Astrocyte (in vitro differentiated cells and primary cell): ENCODE results near the gene NRP1. TPM values are rescaled to one million over a fixed set of nuclear protein-coding genes. Genes with fewer than 3 reads are reported as not detected.

ENCODE experiments used
- DNase-seq: peaks from one replicate; pipeline ENCODE4 v3.0.0-alpha.2; 2010; ENCODE audit warnings: low read depth
- FAIRE-seq: peaks from 2 replicates; lab custom pipeline; 2011; peaks lifted over from hg19 to GRCh38; lab: Jason Lieb, UNC
- H2AFZ ChIP-seq: 2 replicates; pipeline ENCODE4 v1.6.0; 2012; ENCODE audit warnings: low read depth, low read length, inconsistent platforms
- H3K27ac ChIP-seq: 2 replicates; pipeline ENCODE4 v1.5.1; 2011; ENCODE audit warnings: low read depth, low read length, inconsistent platforms
- H3K27me3 ChIP-seq: 2 replicates; pipeline ENCODE4 v1.6.0; 2011; ENCODE audit warnings: low read length, inconsistent platforms; ENCODE audit not compliant: insufficient read depth
- H3K36me3 ChIP-seq: 2 replicates; pipeline ENCODE4 v1.5.1; 2011; ENCODE audit warnings: low read length, inconsistent platforms; ENCODE audit not compliant: insufficient read depth
- H3K4me1 ChIP-seq: 2 replicates; pipeline ENCODE4 v1.5.1; 2011; ENCODE audit warnings: low read length, inconsistent platforms; ENCODE audit not compliant: insufficient read depth
- H3K4me2 ChIP-seq: 2 replicates; pipeline ENCODE4 v1.6.0; 2012; ENCODE audit warnings: low read length, inconsistent platforms
- H3K4me3 ChIP-seq: 2 replicates; pipeline ENCODE4 v1.5.1; 2011; ENCODE audit warnings: low read depth, mild to moderate bottlenecking, low read length, inconsistent platforms; ENCODE audit not compliant: insufficient read depth
- H3K79me2 ChIP-seq: 2 replicates; pipeline ENCODE4 v1.6.0; 2012; ENCODE audit warnings: mild to moderate bottlenecking, low read length, inconsistent platforms; ENCODE audit not compliant: insufficient read depth
- H3K9ac ChIP-seq: 2 replicates; pipeline ENCODE4 v1.6.0; 2012; ENCODE audit warnings: mild to moderate bottlenecking, low read length, inconsistent platforms
- H3K9me3 ChIP-seq: 2 replicates; pipeline ENCODE4 v1.5.1; 2012; ENCODE audit warnings: low read depth, mild to moderate bottlenecking, low read length, inconsistent platforms; ENCODE audit not compliant: insufficient read depth
- H4K20me1 ChIP-seq: 2 replicates; pipeline ENCODE4 v1.6.0; 2012; ENCODE audit warnings: low read length, inconsistent platforms; ENCODE audit not compliant: insufficient read depth
- H3K27ac Mint-ChIP-seq: one replicate; pipeline ENCODE4 v1.8.0; 2021; ENCODE audit warnings: mild to moderate bottlenecking, mixed read lengths; ENCODE audit not compliant: unreplicated experiment
- H3K27me3 Mint-ChIP-seq: one replicate; pipeline ENCODE4 v1.8.0; 2021; ENCODE audit warnings: low read depth, mixed read lengths; ENCODE audit not compliant: unreplicated experiment
- H3K36me3 Mint-ChIP-seq: one replicate; pipeline ENCODE4 v1.8.0; 2021; ENCODE audit warnings: low read depth, mixed read lengths; ENCODE audit not compliant: unreplicated experiment
- H3K4me1 Mint-ChIP-seq: one replicate; pipeline ENCODE4 v1.8.0; 2021; ENCODE audit warnings: low read depth, mixed read lengths; ENCODE audit not compliant: unreplicated experiment
- H3K4me3 Mint-ChIP-seq: one replicate; pipeline ENCODE4 v1.8.0; 2021; ENCODE audit warnings: mild to moderate bottlenecking, moderate library complexity, mixed read lengths; ENCODE audit not compliant: unreplicated experiment
- H3K9me3 Mint-ChIP-seq: one replicate; pipeline ENCODE4 v1.8.0; 2021; ENCODE audit warnings: mild to moderate bottlenecking, mixed read lengths; ENCODE audit not compliant: unreplicated experiment
- EZH2 ChIP-seq: IDR thresholded peaks from 2 replicates; pipeline ENCODE4 v1.6.1; 2012; ENCODE audit warnings: mild to moderate bottlenecking, low read length, inconsistent platforms; ENCODE audit not compliant: insufficient read depth
- total RNA-seq: library from RNA; stranded (reverse); gene quantifications from 2 replicates; pipeline ENCODE4 v1.2.1, GENCODE V29; 2021
- TF ChIP-seq, protein P1 (sequence below): IDR thresholded peaks from 2 replicates; pipeline ENCODE4 v1.5.1; 2011; ENCODE audit warnings: low read depth, mild to moderate bottlenecking, inconsistent platforms, low read length, moderate library complexity; ENCODE audit not compliant: insufficient read depth

The NRP1 gene
- total RNA-seq, 1 donor from 2014 or later: 59.4 TPM

DNA sequence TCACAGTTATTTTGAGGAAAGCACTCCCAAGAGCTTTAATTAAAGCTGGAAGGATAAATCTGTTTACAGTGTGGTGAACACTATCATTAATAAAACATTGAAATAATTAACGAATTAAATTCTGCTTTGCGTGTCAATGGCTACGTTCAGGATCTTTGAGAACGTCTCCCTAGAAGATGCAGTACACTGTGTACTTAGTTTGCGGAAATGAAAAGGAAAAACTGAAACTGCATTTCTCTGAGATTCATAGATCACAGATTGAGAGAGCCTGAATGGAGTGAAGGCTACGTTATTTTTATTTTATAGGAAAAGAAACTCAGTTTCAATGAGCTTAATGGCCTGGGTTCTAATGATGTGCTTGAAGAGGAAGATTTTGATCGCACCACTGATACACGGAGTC, 85.3 kb downstream of the NRP1 start:
- Mint-ChIP-seq H3K36me3 (peaks cover 36% of the 10 kb centered on the region), H3K27ac (peak overlapping the region; percentile 93), H3K4me3 (peak overlapping the region; percentile 12), H3K27me3 (no peaks in the 10 kb centered on the region), H3K9me3 (no peaks in the 10 kb centered on the region), H3K4me1 (peaks cover 41% of the 10 kb centered on the region)
- DNase-seq (no peak), FAIRE-seq (peak; percentile 54)
- peak overlapping the region; percentile 69 for H3K27ac ChIP-seq
- H4K20me1 ChIP-seq: no peaks in the 10 kb centered on the region
- H3K36me3 ChIP-seq: peaks cover 55% of the 10 kb centered on the region
- TF ChIP-seq, protein P1, sequence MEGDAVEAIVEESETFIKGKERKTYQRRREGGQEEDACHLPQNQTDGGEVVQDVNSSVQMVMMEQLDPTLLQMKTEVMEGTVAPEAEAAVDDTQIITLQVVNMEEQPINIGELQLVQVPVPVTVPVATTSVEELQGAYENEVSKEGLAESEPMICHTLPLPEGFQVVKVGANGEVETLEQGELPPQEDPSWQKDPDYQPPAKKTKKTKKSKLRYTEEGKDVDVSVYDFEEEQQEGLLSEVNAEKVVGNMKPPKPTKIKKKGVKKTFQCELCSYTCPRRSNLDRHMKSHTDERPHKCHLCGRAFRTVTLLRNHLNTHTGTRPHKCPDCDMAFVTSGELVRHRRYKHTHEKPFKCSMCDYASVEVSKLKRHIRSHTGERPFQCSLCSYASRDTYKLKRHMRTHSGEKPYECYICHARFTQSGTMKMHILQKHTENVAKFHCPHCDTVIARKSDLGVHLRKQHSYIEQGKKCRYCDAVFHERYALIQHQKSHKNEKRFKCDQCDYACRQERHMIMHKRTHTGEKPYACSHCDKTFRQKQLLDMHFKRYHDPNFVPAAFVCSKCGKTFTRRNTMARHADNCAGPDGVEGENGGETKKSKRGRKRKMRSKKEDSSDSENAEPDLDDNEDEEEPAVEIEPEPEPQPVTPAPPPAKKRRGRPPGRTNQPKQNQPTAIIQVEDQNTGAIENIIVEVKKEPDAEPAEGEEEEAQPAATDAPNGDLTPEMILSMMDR: no peak
- H3K27me3 ChIP-seq: no peaks in the 10 kb centered on the region
- peak overlapping the region; percentile 35 for H3K4me2 ChIP-seq
- H3K9me3 ChIP-seq: no peaks in the 10 kb centered on the region
- peak overlapping the region; percentile 5 for H3K4me3 ChIP-seq
- H3K9ac ChIP-seq: no peak overlapping the region
- peaks cover 25% of the 10 kb centered on the region for H3K79me2 ChIP-seq
- H3K4me1 ChIP-seq: peaks cover 35% of the 10 kb centered on the region
- no peak overlapping the region for H2AFZ ChIP-seq

DNA sequence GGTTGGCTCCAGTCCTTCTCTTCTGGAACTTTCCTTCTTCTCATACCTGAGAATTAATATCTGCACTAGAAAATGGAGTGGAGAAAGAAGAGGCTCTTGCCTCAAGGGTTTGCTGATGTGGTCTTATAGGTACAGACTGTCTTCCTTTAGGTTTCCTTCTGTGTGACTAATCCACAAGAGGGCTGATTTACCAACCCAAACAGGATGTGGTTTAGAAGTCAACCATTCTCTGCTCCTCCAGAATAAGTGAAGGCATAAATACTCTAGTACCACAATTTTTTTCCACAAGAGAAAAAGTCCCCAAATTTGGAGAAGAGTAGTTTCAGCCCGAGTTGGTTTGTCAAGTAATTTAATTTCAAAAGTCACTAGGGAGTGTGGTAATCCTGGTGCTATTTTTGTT, 85.8 kb downstream of the NRP1 start:
- Histone ChIP-seq H3K9ac (no peak overlapping the region), H3K79me2 (peaks cover 25% of the 10 kb centered on the region), H3K9me3 (no peaks in the 10 kb centered on the region), H3K27ac (peak overlapping the region; percentile 69), H3K27me3 (no peaks in the 10 kb centered on the region), H4K20me1 (no peaks in the 10 kb centered on the region), H2AFZ (no peak overlapping the region), H3K4me2 (peak overlapping the region; percentile 35), H3K36me3 (peaks cover 52% of the 10 kb centered on the region), H3K4me1 (peaks cover 30% of the 10 kb centered on the region), H3K4me3 (no peak overlapping the region)
- H3K4me1 Mint-ChIP-seq: peaks cover 45% of the 10 kb centered on the region
- no peak overlapping the region for H3K4me3 Mint-ChIP-seq
- H3K36me3 Mint-ChIP-seq: peaks cover 33% of the 10 kb centered on the region
- no peaks in the 10 kb centered on the region for H3K9me3 Mint-ChIP-seq
- DNase-seq (peak; percentile 96), FAIRE-seq (peak; percentile 95)
- TF ChIP-seq EZH2: no peak
- TF ChIP-seq, protein P1: no peak
- H3K27me3 Mint-ChIP-seq: no peaks in the 10 kb centered on the region
- peak overlapping the region; percentile 93 for H3K27ac Mint-ChIP-seq

DNA sequence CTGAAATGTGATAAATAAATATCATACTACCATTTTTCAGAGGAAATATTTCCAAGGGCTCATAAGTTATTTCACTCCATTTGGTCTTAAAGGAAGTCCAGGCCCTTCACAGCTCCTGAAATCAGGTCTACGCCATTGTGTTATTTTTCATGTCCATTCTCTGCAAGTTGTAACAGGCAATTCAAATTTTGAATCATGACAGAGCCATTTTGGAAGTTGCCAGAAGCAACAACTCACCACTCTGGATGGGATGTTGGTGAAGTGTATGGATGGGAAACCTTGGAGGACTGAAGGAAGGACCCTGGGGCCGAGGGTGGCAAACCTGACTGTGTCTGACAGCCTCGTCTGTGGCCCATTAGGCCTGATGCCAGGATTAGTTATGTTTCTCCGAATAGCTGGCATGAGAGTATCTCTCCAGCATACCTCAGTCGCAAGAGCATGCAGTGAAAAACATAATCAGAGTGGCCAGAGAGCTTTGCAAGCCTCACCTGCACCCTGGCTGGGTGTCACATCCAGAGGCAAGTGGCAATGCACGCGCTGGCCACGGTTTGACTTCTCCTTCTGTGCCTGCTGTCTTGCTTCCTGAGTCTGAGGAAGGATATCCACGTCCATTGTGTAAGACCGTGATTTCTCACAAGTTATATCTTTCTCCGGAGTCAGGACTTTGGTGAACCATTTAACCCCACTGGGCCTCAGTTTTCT, 87.1 kb downstream of the NRP1 start:
- TF ChIP-seq EZH2: no peak
- TF ChIP-seq, protein P1: no peak
- peaks cover 19% of the 10 kb centered on the region for H3K4me1 ChIP-seq
- H3K27ac ChIP-seq: no peak overlapping the region
- Mint-ChIP-seq H3K36me3 (peaks cover 25% of the 10 kb centered on the region), H3K4me1 (peaks cover 35% of the 10 kb centered on the region), H3K9me3 (no peaks in the 10 kb centered on the region), H3K27ac (no peak overlapping the region), H3K4me3 (no peak overlapping the region), H3K27me3 (no peaks in the 10 kb centered on the region)
- peaks cover 47% of the 10 kb centered on the region for H3K36me3 ChIP-seq
- H3K4me3 ChIP-seq: no peak overlapping the region
- H3K9ac ChIP-seq: no peak overlapping the region
- DNase-seq: no peak
- no peak for FAIRE-seq
- no peaks in the 10 kb centered on the region for H4K20me1 ChIP-seq
- no peaks in the 10 kb centered on the region for H3K27me3 ChIP-seq
- H3K9me3 ChIP-seq: no peaks in the 10 kb centered on the region
- no peak overlapping the region for H2AFZ ChIP-seq
- H3K79me2 ChIP-seq: peaks cover 25% of the 10 kb centered on the region
- H3K4me2 ChIP-seq: no peak overlapping the region
